K562 (cell line): Measurements from ENCODE around the gene AP1AR. TPM values are rescaled to one million over a fixed set of nuclear protein-coding genes. Genes with fewer than 3 reads are reported as not detected.
"Not testable (repeated sequence)": the region's sequence is repeated elsewhere in the genome, so short reads cannot be mapped to it uniquely, and the experiment has no call there.

ENCODE experiments used
- ATAC-seq: fragments of 200-7000 bp; cut with Tn5 transposase; 3 replicates; pipeline ENCODE4 v1.9.1; 2020; ENCODE audit warnings: moderate library complexity
- BruUV-seq: library from RNA; stranded (reverse); fragments of 400-500 nt; replicated peaks from 2 replicates; lab custom pipeline; 2021; lab: Mats Ljungman, UMichigan
- CTCF ChIA-PET: fragments of 300-600 bp; formaldehyde crosslinking; extraction: SDS; loops from one replicate; lab custom pipeline; 2021; ENCODE audit warnings: low intra/inter-chr PET ratio; lab: Yijun Ruan, JAX
- POLR2A ChIA-PET: fragments of 300-600, 350-650 bp; sonication (Branson Sonifier 250); formaldehyde crosslinking; extraction: SDS; loops from one replicate; lab custom pipeline; 2021; ENCODE audit warnings: antibody characterized with exemption, inconsistent platforms; lab: Yijun Ruan, JAX
- DNase-seq, 4 experiments: peaks; one replicate each; pipeline versions ENCODE4 v3.0.0 to v3.0.0-alpha.2; 2011 to 2018; ENCODE audit warnings: low spot score in 3 of 4, mixed read lengths in 3 of 4; ENCODE audit errors: extremely low read depth in 1 of 4
- FAIRE-seq: peaks from 2 replicates; lab custom pipeline; 2011; peaks lifted over from hg19 to GRCh38; lab: Jason Lieb, UNC
- H2AFZ ChIP-seq: 2 replicates; pipeline ENCODE4 v1.6.0; 2011; ENCODE audit warnings: low read depth, low read length, control low read depth, inconsistent platforms
- H3K27ac ChIP-seq: fragments of 200-600 bp; 3 replicates; pipeline ENCODE4 v1.8.0; 2011; ENCODE audit warnings: low read depth, mild to moderate bottlenecking, control low read depth, inconsistent platforms, low read length, moderate library complexity, mixed read lengths; ENCODE audit errors: extremely low read depth
- H3K27me3 ChIP-seq, 2 experiments: fragments of 300-600 bp in 1 of 2; 2 replicates in 1 of 2; 3 replicates in 1 of 2; pipeline versions ENCODE4 v1.6.0 to v1.8.0; 2011; ENCODE audit warnings: inconsistent platforms in 2 of 2, low read length in 2 of 2, mild to moderate bottlenecking in 1 of 2, mixed read lengths in 1 of 2, moderate library complexity in 1 of 2; ENCODE audit not compliant: control insufficient read depth in 2 of 2, insufficient read depth in 2 of 2
- H3K36me3 ChIP-seq: fragments of 300-600 bp; 3 replicates; pipeline ENCODE4 v1.8.0; 2011; ENCODE audit warnings: mild to moderate bottlenecking, low read length, inconsistent platforms; ENCODE audit not compliant: control insufficient read depth, insufficient read depth
- H3K4me1 ChIP-seq, 2 experiments: fragments of 200-600 bp in 1 of 2; replicated peaks in 1 of 2; 2 replicates in 1 of 2; 3 replicates in 1 of 2; pipeline versions ENCODE4 v1.5.1 to v1.8.0; 2011; ENCODE audit warnings: inconsistent platforms in 2 of 2, low read length in 2 of 2, mild to moderate bottlenecking in 1 of 2, mixed read lengths in 1 of 2, moderate library complexity in 1 of 2; ENCODE audit not compliant: control insufficient read depth in 2 of 2, insufficient read depth in 2 of 2
- H3K4me2 ChIP-seq: 2 replicates; pipeline ENCODE4 v1.6.1; 2011; ENCODE audit warnings: low read length, control low read depth, inconsistent platforms, mixed read lengths; ENCODE audit not compliant: insufficient read depth
- H3K4me3 ChIP-seq: fragments of 200-600 bp; sonication (generic), shearing (Covaris generic); 2 replicates; pipeline ENCODE4 v1.5.1; 2016; ENCODE audit warnings: control low read depth, inconsistent platforms
- H3K79me2 ChIP-seq: fragments of 200-600 bp; 3 replicates; pipeline ENCODE4 v1.8.0; 2011; ENCODE audit warnings: low read length, inconsistent platforms; ENCODE audit not compliant: control insufficient read depth, insufficient read depth
- H3K9ac ChIP-seq, 2 experiments: 2 replicates each; pipeline versions ENCODE4 v1.6.0 to v1.6.1; 2011; ENCODE audit warnings: low read depth in 2 of 2, low read length in 2 of 2, control low read depth in 1 of 2, inconsistent platforms in 1 of 2, mild to moderate bottlenecking in 1 of 2, mixed read lengths in 1 of 2; ENCODE audit not compliant: insufficient read depth in 1 of 2
- H3K9me1 ChIP-seq: one replicate; pipeline ENCODE4 v1.6.0; 2011; ENCODE audit warnings: inconsistent platforms, mild to moderate bottlenecking, low read length, moderate library complexity; ENCODE audit not compliant: control insufficient read depth, insufficient read depth
- H3K9me3 ChIP-seq: replicated peaks from 2 replicates; pipeline ENCODE4 v1.5.1; 2011; ENCODE audit warnings: low read depth, low read length, inconsistent platforms; ENCODE audit not compliant: control insufficient read depth, insufficient read depth
- H4K20me1 ChIP-seq: replicated peaks from 2 replicates; pipeline ENCODE4 v1.6.1; 2011; ENCODE audit warnings: low read length, inconsistent platforms, mixed read lengths; ENCODE audit not compliant: control insufficient read depth, insufficient read depth
- KDM1A ChIP-seq, 2 experiments: fragments of 450-650 bp; IDR thresholded peaks; 2 replicates each; pipeline ENCODE4 v1.6.1; 2016; ENCODE audit warnings: mild to moderate bottlenecking in 2 of 2
- L3MBTL2 ChIP-seq: fragments of 450-650 bp; IDR thresholded peaks from 2 replicates; pipeline ENCODE4 v1.6.1; 2016; ENCODE audit warnings: mild to moderate bottlenecking, moderate library complexity
- RCOR1 ChIP-seq, 2 experiments: IDR thresholded peaks; 2 replicates each; pipeline ENCODE4 v1.6.1; 2012; ENCODE audit warnings: low read depth in 2 of 2, low read length in 2 of 2, borderline replicate concordance in 1 of 2, improper control_type of control experiment in 1 of 2
- ZBTB5 ChIP-seq: fragments of 450-650 bp; IDR thresholded peaks from 2 replicates; pipeline ENCODE4 v1.6.1; 2017; ENCODE audit warnings: antibody characterized with exemption
- ZNF316 ChIP-seq: fragments of 450-650 bp; IDR thresholded peaks from 2 replicates; pipeline ENCODE4 v1.6.1; 2016
- ZNF431 ChIP-seq: sonication (generic); formaldehyde crosslinking; IDR thresholded peaks from 2 replicates; pipeline ENCODE4 v1.8.0; 2022; ENCODE audit warnings: mild to moderate bottlenecking, missing genetic modification reagents
- WGBS: fragments of 100-300 bp; shearing (Covaris generic); methylation state at CpG from one replicate; pipeline ENCODE4 v1.1.6; 2016; ENCODE audit warnings: low coverage, mixed read lengths; ENCODE audit not compliant: insufficient coverage; ENCODE audit errors: missing lambda C conversion rate; 5-methylcytosine and 5-hydroxymethylcytosine counted together
- in situ Hi-C: fragments of 300-500 bp; cut with MboI; formaldehyde crosslinking; loops from 4 replicates; pipeline ENCODE4 v1.15.0; 2018; ENCODE audit warnings: inconsistent platforms, mixed read lengths
- intact Hi-C: fragments of 100-400 bp; cut with micrococcal nuclease; formaldehyde crosslinking; loops from 2 replicates; pipeline ENCODE4 v1.14.2; 2022
- polyA plus RNA-seq, 8 experiments: library from polyadenylated mRNA; depleted of rRNA in 4 of 8; stranded (reverse) in 5 of 8; unstranded in 3 of 8; fragments of >200 nt; fragmentation: Nextera tagmentation in 2 of 8; fragmentation: Illumina TruSeq in 1 of 8; extraction: Ambion mirVana in 2 of 8; extraction: Trizol in 1 of 8; gene quantifications; 2 replicates each; pipeline versions ENCODE4 v1.2.1 to v1.2.3, GENCODE V29; 2011 to 2014; ENCODE audit warnings: inconsistent platforms in 1 of 8, missing spikeins in 1 of 8
- total RNA-seq, 7 experiments: library from RNA; depleted of rRNA in 6 of 7; stranded (reverse); fragments of >200 nt in 6 of 7; fragmentation: Illumina TruSeq in 2 of 7; extraction: Trizol in 2 of 7; gene quantifications; 2 replicates each; pipeline versions ENCODE4 v1.2.1 to v1.2.3, GENCODE V29; 2011 to 2021; ENCODE audit warnings: low replicate concordance in 1 of 7
- TF ChIP-seq, protein P1 (sequence below): sonication (generic); IDR thresholded peaks from 2 replicates; pipeline ENCODE4 v1.6.1; 2016

AP1AR gene
- total and polyA plus RNA-seq, 9 of the 15 experiments (the other 6 are each of a cell fraction or from before 2014, with no cell fraction given) = 2.6 to 20.7 (median 12.2) TPM

- Histone ChIP-seq H3K4me1 (peaks cover 7 to 11% of the 10 kb centered on the region in 2 experiments; a peak in 3 of 5 replicates), H3K36me3 (peaks cover 11% of the 10 kb centered on the region; the same call in 1 of the 3 replicates), H3K79me2 (peaks cover 12% of the 10 kb centered on the region; the same call in 2 of the 3 replicates)
- in situ Hi-C loops, H2AFZ ChIP-seq, DNase-seq, H3K9ac ChIP-seq, H3K9me1 ChIP-seq, H4K20me1 ChIP-seq, H3K4me2 ChIP-seq, H3K27ac ChIP-seq, H3K4me3 ChIP-seq, CTCF ChIA-PET, H3K27me3 ChIP-seq, intact Hi-C loops, FAIRE-seq, H3K9me3 ChIP-seq, POLR2A ChIA-PET, ATAC-seq, BruUV-seq: not testable (repeated sequence)
- TF ChIP-seq ZNF431 (CRISPR knock-in tag) = peak; percentile 96
- 67% methylated on average over 2 of the region's 2 CpGs for WGBS
Observed at GRCh38 chr4:112281895-112282398, 50.4 kb downstream of the AP1AR start.

DNA sequence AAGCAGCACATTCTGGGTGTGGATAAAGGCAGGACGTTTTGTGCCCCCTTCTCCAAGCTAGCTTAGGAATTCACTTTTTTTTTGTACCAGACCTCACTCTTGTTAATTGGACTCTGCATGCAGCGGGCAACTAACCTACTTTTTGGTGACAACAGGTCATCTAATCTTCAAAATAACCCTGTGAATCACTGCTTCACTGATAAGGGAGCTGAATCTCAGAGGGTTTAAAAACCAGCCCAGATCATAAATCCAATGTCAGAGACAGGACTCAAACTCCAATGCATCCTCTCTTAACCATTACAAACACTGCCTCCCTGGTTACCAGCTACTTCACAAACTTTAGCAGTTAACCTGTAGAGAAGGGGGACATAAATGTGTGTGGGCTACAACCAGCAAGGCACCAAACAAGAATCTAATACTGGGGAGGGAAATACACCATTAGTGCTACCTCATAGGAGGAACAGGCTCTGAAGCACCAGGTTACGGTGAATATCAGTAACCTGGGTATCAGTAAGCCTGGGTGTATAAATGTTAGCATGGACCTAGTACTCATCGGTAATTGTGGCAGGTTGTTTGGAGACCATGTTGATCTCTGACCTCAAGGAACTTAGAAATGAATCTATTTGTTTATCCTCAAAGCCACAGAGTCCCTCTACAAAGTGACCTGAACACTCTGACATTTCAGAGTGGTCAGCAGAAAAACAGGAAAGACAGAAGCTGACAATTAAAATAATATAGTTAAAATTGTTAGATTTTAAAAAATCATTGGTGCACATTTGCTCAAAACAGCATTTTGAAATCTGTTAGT lies 51.5 kb downstream of the AP1AR start:
- TF ChIP-seq RCOR1 (IDR thresholded peaks at IDR 0.05; ENCODE audit: borderline replicate concordance in 1 of 2, low read depth in 2 of 2, low read length in 2 of 2) (peak in 1 of 2 experiments; percentile 63; a peak in 1 of 4 replicates), L3MBTL2 (no peak), ZNF316 (peak; percentile 13; the same call in 1 of the 2 replicates), KDM1A (IDR thresholded peaks at IDR 0.05) (peak; percentile 72 to 81), ZBTB5 (no peak)
- TF ChIP-seq, protein P1, sequence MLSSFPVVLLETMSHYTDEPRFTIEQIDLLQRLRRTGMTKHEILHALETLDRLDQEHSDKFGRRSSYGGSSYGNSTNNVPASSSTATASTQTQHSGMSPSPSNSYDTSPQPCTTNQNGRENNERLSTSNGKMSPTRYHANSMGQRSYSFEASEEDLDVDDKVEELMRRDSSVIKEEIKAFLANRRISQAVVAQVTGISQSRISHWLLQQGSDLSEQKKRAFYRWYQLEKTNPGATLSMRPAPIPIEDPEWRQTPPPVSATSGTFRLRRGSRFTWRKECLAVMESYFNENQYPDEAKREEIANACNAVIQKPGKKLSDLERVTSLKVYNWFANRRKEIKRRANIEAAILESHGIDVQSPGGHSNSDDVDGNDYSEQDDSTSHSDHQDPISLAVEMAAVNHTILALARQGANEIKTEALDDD = peak; percentile 63
- no peak overlapping the region for H2AFZ ChIP-seq
- DNase-seq (no peak), FAIRE-seq (no peak), ATAC-seq (no peak)
- 67% methylated on average over 4 of the region's 4 CpGs for WGBS
- no peak overlapping the region for H3K4me2 ChIP-seq
- ChIA-PET CTCF (no interaction called here), POLR2A (no interaction called here)
- peaks cover 3% of the 10 kb centered on the region; the same call in 1 of the 3 replicates for H3K36me3 ChIP-seq
- no peak overlapping the region for H3K27ac ChIP-seq
- intact Hi-C loops = no loop called here
- H3K9ac ChIP-seq = no peak overlapping the region
- no peak overlapping the region for H3K4me3 ChIP-seq
- H3K9me3 ChIP-seq = no peaks in the 10 kb centered on the region
- H4K20me1 ChIP-seq = no peaks in the 10 kb centered on the region
- BruUV-seq = no TSS peak
- no peaks in the 10 kb centered on the region for H3K9me1 ChIP-seq
- no peaks in the 10 kb centered on the region for H3K27me3 ChIP-seq
- H3K79me2 ChIP-seq = peaks cover 12% of the 10 kb centered on the region; the same call in 2 of the 3 replicates
- in situ Hi-C loops = no loop called here
- H3K4me1 ChIP-seq = peaks cover 7 to 11% of the 10 kb centered on the region in 2 experiments; a peak in 3 of 5 replicates
